Tibial nerve (tissue), 4 donors: ENCODE data around the gene TMC7. TPM values are rescaled to one million over a fixed set of nuclear protein-coding genes. Genes with fewer than 3 reads are reported as not detected.

Experiments
- DNase-seq, 2 donors: peaks; one replicate each; pipeline ENCODE4 v3.0.0-alpha.2; 2019; ENCODE audit warnings: low spot score in 2 of 2
- H3K27ac ChIP-seq, 4 donors: fragments of 200-600 bp; sonication (generic) in 3 of 4; one replicate each; pipeline ENCODE4 v1.5.1; 2017 to 2019; ENCODE audit warnings: mild to moderate bottlenecking in 1 of 4
- H3K27me3 ChIP-seq, 2 donors: fragments of 200-600 bp; sonication (generic) in 1 of 2; one replicate each; pipeline versions ENCODE4 v1.5.1 to v1.6.0; 2017 to 2019
- H3K36me3 ChIP-seq, 3 donors: fragments of 200-600 bp; sonication (generic); one replicate each; pipeline ENCODE4 v1.5.1; 2018 to 2019
- H3K4me1 ChIP-seq, 4 donors: fragments of 200-600 bp; sonication (generic) in 3 of 4; one replicate each; pipeline ENCODE4 v1.5.1; 2017 to 2019
- H3K4me3 ChIP-seq, 4 donors: fragments of 200-600 bp; sonication (generic) in 3 of 4; one replicate each; pipeline ENCODE4 v1.5.1; 2017 to 2019; ENCODE audit warnings: mild to moderate bottlenecking in 1 of 4, moderate library complexity in 1 of 4
- H3K9me3 ChIP-seq, 4 donors: fragments of 200-600 bp; sonication (generic) in 3 of 4; one replicate each; pipeline ENCODE4 v1.5.1; 2017 to 2019
- EP300 ChIP-seq, 2 donors: sonication (generic); formaldehyde crosslinking; IDR thresholded peaks; one replicate each; pipeline ENCODE4 v1.6.1; 2017; ENCODE audit warnings: antibody characterized with exemption in 2 of 2, mild to moderate bottlenecking in 1 of 2
- POLR2A ChIP-seq, 2 donors: fragments of 450-650 bp; IDR thresholded peaks; one replicate each; pipeline ENCODE4 v1.6.1; 2017; ENCODE audit warnings: antibody characterized with exemption in 2 of 2, mild to moderate bottlenecking in 2 of 2, moderate library complexity in 2 of 2
- WGBS, 2 donors: methylation state at CpG; one replicate each; pipeline ENCODE4 v1.1.5; 2018; 5-methylcytosine and 5-hydroxymethylcytosine counted together
- total RNA-seq, 4 donors: library from RNA; depleted of rRNA; stranded (reverse); fragments of >200 nt; gene quantifications; one replicate each; pipeline ENCODE4 v1.1.0, GENCODE V29; 2016
- TF ChIP-seq, protein P1 (sequence below), 5 experiments: fragments of 200-600 bp in 3 of 5; fragments of 450-650 bp in 2 of 5; sonication (generic) in 3 of 5; IDR thresholded peaks; one replicate each; pipeline ENCODE4 v1.5.1; 2016 to 2019; ENCODE audit warnings: antibody characterized with exemption in 5 of 5, mild to moderate bottlenecking in 3 of 5, moderate library complexity in 2 of 5

The TMC7 gene
- total RNA-seq, 4 donors from 2014 or later: 3.3 to 8.1 (median 4.5) TPM

DNA sequence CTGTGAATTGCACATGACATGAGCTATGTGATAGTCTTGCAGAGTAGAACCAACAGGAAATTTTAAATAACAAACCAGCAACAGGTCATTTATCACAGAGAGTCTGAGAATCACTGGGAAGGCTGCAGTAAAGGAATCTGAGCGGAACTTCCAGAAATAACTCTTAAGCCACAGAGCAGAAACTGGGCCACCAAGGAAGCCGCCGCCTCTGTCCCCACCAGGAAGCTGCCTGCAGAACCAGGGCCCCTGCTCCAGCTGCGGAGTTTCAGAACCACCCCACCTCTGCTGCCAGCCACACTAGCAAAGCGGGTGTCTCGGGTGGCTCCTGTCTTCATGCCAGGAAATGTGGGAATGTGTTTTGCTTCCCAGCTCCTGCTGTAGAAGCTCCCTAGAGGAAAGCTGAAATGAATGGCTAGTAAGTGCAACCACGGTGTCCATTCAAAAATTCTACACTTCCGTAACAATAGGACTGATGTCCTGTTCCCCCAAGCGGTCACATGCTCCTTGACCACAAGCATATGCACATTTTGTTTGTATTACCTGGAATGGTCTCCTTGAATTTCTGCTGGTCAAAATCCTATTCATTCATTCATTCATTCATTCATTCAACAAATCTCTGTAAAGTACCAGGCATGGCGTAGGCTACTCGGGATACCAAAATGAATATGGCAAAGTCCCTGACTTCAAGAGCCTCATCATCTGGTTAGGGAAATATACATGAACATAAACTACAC lies 122.3 kb downstream of the TMC7 start:
- no peak overlapping the region for H3K4me3 ChIP-seq
- TF ChIP-seq, protein P1, sequence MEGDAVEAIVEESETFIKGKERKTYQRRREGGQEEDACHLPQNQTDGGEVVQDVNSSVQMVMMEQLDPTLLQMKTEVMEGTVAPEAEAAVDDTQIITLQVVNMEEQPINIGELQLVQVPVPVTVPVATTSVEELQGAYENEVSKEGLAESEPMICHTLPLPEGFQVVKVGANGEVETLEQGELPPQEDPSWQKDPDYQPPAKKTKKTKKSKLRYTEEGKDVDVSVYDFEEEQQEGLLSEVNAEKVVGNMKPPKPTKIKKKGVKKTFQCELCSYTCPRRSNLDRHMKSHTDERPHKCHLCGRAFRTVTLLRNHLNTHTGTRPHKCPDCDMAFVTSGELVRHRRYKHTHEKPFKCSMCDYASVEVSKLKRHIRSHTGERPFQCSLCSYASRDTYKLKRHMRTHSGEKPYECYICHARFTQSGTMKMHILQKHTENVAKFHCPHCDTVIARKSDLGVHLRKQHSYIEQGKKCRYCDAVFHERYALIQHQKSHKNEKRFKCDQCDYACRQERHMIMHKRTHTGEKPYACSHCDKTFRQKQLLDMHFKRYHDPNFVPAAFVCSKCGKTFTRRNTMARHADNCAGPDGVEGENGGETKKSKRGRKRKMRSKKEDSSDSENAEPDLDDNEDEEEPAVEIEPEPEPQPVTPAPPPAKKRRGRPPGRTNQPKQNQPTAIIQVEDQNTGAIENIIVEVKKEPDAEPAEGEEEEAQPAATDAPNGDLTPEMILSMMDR (IDR thresholded peaks at IDR 0.05): no peak
- DNase-seq: no peak
- no peaks in the 10 kb centered on the region for H3K9me3 ChIP-seq
- no peaks in the 10 kb centered on the region for H3K4me1 ChIP-seq
- H3K27ac ChIP-seq: no peak overlapping the region
- no peaks in the 10 kb centered on the region for H3K36me3 ChIP-seq
- H3K27me3 ChIP-seq: no peaks in the 10 kb centered on the region
- WGBS, 2 donors: 61 to 70% methylated on average over 11 of the region's 11 CpGs

DNA sequence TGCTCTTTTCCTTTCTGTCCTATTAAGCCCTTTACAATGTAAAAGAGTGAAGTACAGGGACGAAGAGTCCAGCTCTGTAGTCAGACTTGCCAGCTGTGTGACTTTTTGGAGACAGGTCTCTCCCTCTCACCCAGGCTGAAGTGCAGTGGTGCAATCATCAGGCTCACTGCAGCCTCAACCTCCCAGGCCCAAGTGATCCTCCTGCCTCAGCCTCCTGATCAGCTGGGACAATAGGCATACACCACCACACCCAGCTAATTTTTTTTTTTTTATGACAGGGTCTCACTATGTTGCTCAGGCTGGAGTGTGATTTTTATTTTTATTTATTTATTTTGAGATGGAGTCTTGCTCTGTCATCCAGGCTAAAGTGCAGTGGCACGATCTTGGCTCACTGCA lies 122.9 kb downstream of the TMC7 start:
- H3K36me3 ChIP-seq: no peaks in the 10 kb centered on the region

DNA sequence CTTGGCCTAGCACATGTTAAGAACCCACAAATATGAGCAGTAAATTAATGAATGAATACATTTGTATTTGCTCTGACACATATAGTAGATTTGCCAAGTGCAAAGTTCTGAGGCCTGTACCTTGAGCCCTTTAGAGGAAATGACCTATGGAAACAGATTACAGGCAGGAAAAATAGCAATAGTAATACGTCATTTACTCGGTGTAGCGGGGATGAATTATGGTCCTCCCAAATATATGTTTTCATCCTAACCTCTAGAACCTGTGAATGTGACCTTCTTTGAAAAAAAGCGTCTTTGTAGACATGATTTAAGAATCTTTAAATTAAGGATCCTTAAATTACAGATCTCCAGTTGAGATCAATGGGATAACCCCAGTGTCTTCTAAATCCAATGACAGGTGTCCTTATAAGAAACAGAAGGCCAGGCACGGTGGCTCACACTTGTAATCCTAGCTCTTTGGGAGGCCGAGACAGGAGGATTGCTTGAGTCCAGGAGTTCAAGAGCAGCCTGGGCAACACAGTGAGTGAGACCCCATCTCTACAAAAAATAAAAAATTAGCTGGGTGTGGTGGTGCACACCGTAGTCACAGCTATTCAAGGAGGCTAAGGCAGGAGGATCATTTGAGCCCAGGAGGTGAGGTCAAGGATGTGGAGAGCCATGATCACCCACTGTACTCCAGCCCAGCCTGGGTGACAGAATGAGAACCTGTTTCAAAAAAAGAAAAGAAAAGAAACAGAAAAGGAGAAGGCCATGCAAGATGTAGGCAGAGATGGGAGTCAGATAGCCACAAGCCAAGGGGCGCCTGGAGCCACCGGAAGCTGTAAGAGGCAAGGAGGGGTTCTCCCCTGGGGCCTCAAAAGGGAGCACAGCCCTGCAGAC lies 124.9 kb downstream of the TMC7 start:
- H3K36me3 ChIP-seq: no peaks in the 10 kb centered on the region
- H3K4me3 ChIP-seq: no peak overlapping the region
- no peak for DNase-seq
- H3K9me3 ChIP-seq: no peaks in the 10 kb centered on the region
- H3K27me3 ChIP-seq: no peaks in the 10 kb centered on the region
- H3K4me1 ChIP-seq: peaks cover 0 to 15% (median 3%) of the 10 kb centered on the region in 4 donors
- WGBS, 2 donors: 83 to 86% methylated on average over 9 of the region's 9 CpGs
- TF ChIP-seq EP300 (IDR thresholded peaks at IDR 0.05) (no peak), POLR2A (IDR thresholded peaks at IDR 0.05) (no peak)
- TF ChIP-seq, protein P1 (IDR thresholded peaks at IDR 0.05): no peak
- H3K27ac ChIP-seq: no peak overlapping the region

More for the DNA sequence above, 122.9 kb downstream of the TMC7 start:
- TF ChIP-seq, protein P1 (IDR thresholded peaks at IDR 0.05): no peak
- Histone ChIP-seq H3K4me3 (no peak overlapping the region), H3K27me3 (no peaks in the 10 kb centered on the region), H3K9me3 (no peaks in the 10 kb centered on the region), H3K27ac (no peak overlapping the region), H3K4me1 (no peaks in the 10 kb centered on the region)
- DNase-seq: no peak
- 97 to 100% methylated on average over 2 of the region's 2 CpGs for WGBS, 2 donors

DNA sequence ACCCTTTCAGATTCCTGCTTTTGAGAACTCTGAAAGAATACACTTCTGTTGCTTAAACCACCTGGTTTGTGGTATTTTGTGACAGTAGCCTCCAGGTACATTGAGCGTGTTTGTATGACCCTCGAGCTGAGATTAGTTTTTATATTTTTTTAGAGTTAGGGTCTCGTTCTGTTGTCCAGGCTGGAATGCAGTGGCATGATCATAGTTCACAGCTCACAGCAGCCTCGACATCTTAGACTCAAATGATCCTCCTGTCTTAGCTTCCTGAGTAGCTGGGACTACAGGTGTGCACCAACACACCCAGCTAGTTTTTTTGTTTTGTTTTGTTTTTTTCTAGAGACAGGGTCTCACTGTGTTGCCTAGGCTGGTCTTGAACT lies 125.5 kb downstream of the TMC7 start:
- no peak for DNase-seq
- no peak overlapping the region for H3K4me3 ChIP-seq
- WGBS, 2 donors: 88 to 89% methylated on average over 4 of the region's 4 CpGs
- H3K27ac ChIP-seq: no peak overlapping the region
- no peaks in the 10 kb centered on the region for H3K27me3 ChIP-seq
- no peaks in the 10 kb centered on the region for H3K9me3 ChIP-seq
- no peaks in the 10 kb centered on the region for H3K36me3 ChIP-seq
- TF ChIP-seq EP300 (IDR thresholded peaks at IDR 0.05): no peak
- TF ChIP-seq POLR2A (IDR thresholded peaks at IDR 0.05): no peak
- TF ChIP-seq, protein P1 (IDR thresholded peaks at IDR 0.05): no peak
- H3K4me1 ChIP-seq: peaks cover 0 to 15% (median 3%) of the 10 kb centered on the region in 4 donors
